ENCODE data around the gene TMEM131L.
"Not testable (repeated sequence)": the region's sequence is repeated elsewhere in the genome, so short reads cannot be mapped to it uniquely, and the experiment has no call there.

TMEM131L gene

DNA sequence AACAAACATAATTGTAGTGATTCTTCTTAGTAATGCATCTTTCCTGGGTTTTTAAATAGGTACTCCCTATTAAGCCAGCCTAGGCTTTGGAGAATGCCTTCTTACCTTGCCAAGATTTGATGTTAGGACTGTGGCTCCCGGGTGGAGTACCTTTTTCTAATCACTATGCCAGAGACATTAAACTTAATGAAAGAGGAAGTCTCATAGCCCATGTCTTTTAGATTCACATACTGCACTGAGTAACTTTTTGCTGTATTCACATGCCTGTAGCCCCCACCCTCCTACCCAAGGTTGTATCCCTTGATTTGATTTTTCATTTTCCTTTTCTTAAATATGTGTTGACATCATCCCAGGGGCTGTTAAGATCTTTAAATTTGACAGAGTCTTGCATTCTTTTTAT, 113.7 kb downstream of the TMEM131L start:
- no peak for DNase-seq

DNA sequence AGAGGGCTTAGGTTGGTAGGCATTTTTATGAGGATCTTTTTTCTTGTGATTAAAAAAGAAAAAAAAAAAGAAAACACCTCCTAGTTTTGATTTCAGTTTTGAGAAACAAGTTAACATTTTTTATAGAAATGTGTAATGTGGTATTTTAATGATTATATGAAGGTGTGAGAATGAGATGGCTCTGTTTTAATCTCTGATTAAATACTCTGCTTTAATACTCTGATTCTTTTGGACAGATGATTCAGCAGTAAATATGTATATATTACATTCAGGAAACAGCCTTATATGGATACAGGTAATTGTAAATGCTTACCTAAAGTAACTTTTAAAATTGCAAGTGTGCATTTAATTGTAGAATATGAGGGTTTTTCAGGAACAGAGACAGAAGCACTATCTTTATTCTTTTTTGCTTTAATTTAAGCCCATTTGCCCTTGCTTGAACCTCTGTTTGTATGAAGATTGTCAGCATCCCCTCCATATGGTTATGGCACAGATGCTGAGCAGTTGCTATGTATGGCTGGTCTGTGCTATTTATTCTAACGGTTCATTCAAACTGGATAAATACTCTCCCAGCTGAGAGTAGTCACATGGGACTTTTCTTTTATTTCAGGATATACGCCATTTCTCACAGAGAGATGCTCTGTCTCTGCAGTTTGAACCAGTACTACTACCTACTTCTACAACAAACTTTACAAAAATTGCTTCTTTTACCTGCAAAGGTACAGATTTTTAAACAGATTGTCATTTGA, 117.0 kb downstream of the TMEM131L start:
- DNase-seq, result peak; percentile 72

DNA sequence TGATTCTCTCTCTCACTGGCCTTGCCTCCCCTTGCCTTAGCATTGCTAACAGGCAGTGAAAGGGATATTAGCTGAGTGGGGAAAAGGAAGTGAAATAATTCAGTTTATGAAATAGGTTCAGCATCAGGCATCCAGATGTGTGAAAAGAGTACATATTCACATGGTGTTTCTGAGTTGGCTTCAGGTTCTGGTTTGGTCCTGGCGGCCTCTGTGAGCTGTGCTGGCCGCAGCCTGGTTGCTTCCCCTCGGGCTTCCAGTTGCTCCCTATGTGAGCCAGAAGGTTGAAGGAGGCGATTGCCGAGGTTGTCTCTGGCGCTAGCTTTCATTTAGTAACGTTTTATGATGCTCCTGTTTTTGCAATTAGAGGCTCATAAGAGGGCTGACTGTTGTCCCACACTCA, 118.9 kb downstream of the TMEM131L start:
- no peak for DNase-seq

DNA sequence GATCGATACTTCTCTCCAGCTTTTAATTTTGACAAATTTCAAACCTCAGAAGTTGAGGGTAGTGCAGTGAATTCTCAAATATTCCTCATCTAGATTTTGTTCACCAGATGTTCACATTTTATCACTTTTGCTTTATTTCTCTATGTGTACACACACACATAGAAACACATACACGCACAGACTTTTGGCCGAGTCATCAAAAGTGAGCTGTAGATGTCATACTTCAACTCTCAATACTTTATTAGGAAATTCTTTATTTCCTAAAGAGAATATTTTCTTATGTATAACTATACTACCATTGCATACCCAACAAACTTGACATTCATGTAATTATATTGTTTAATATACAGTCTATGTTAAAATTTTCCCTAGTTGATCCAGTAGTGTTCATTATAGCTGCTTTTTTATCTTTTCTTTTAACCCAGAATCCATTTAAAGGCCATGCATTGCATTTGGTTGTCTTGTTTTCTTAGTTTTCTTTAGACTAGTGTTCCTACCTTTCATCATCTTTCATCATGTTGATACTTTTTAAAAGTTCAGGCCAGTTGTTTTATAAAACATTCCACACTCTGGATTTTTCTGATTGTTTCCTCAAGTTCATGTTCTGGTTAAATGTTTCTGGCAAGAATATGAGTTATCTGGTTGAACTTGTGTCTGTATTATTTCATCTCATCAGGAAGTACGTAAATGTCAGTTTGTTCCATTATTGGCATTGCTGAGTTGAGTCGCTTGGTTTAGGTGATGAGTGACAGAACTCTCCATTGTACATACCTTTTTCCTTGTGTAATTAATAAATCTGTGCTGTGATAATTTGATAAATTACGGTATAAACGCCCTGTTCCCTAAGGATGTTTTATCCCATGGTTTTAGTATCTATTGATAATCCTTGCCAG, 123.8 kb downstream of the TMEM131L start:
- no peak for DNase-seq

DNA sequence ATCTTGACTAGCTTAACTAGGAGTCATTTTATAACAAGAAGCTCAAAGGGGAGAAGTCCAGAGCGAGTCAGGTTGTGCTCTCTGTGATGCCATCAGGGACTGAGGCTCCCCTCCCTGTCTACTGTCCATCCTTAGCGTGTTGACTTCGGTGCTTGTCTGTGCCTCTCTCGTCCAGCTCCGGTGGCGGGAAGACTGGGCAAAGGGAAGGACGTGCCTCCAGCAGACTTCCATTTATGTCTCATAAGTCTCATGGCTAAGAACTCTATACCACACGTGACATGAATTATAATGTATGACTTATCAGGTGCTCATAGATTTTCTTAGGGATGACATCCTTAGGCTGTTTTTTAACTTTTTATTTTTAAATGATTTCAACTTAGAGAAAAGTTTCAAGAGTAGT, 125.3 kb downstream of the TMEM131L start:
- no peak for DNase-seq

DNA sequence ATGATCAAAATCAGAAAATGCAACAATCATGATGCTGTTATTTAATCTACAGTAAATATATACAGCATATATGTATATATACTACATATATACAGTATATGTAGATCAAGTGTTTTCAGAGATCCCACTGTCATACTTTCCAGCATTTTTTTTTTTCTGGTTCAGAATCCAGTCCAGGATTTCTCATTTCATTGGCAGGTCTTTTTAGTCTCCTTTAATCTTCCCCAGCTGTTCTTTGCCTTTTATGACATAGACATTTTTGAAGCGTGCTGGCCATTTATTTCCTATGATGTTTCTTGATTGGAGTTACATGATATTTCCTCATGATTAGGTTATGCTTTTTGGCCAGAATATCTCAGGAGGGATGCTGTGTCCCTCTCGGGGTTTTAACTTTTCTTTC, 125.9 kb downstream of the TMEM131L start:
- no peak for DNase-seq

DNA sequence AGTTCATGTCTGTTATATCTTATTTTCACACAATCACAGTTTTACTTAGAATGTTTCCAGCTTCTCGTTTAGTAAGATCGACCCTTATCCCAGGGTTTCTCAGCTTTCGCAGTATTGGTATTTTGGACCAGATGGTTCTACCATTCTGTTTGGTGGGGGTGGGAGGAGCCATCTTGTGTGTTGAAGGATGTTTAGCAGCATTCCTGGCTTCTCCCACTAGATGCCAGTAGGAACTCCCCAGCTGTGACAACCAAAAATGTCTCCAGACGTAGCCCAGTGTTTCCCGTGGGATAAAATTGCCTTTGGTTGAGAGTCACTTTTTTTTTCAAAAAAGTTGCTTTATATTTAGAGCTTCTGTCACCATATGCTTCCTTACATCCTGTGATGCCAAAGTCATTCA, 127.0 kb downstream of the TMEM131L start:
- no peak for DNase-seq

DNA sequence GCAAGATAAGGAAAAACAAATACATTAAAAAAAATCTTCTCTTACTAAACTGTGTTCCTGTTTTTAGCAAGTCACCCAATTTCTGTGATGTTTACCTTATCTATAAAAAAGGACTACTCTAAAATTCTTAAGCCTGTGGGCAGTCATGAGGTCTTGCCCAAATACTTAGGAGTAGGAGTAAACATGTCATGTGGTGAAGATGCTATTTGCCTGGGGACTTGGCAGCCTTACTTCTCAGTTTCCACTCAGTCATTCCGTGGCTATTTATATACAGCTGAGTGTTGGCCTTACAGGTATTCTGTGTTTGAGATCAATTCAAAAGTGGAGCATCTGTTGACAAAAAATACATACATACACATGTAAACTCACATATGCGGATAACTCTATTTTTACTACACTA, 128.1 kb downstream of the TMEM131L start:
- DNase-seq, result no peak

DNA sequence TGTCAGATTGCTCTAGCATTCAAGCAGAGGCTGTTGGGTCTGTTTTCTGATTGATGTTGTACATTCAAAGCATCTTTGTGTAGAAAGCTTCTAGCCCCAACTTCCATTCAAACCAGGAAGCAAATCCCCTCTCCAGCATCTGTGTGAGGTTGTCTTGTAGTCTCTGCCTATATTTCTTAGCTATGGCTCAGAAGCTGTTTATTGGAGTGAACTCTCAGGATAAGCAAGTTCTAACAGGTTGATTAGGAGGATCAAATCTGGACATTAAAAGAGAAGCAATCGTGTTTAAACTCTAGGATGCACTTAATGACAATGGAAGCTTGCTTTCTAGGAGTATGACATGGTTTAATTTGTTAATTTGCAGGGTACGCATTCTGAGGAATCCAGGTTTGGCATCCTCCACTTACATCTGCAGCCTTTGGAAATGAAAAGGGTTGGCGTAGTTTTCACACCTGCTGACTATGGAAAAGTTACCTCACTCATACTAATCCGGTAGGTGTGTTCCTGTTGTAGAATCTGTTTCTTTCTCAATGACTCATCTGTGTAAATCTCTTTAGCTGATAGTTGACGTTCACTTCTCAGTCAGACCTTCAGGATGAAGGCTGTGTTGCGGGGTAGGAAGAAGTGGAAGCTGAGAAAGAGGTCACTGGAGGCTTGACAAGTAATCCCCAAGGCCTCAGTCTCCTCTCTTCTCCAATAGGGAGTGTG, 129.9 kb downstream of the TMEM131L start:
- no peak for DNase-seq

DNA sequence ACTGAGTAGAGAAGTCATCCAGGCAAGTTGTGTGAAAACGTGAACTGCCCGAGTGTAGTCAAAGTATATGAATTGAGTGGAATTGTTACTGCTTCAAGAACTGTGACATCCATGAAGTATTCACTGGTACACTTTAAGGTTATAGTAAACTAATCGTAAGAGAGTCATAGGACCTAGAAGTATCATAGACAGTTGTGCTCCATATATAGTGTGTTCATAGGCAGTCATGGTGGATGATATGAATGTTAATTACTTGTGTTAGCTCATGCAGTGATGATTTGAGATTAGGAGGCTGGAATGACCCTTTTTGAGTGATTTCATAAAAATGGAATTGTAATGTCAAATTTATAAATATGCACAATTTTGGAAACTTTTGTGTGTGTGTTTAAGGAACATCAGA, 136.6 kb downstream of the TMEM131L start:
- DNase-seq, result no peak

DNA sequence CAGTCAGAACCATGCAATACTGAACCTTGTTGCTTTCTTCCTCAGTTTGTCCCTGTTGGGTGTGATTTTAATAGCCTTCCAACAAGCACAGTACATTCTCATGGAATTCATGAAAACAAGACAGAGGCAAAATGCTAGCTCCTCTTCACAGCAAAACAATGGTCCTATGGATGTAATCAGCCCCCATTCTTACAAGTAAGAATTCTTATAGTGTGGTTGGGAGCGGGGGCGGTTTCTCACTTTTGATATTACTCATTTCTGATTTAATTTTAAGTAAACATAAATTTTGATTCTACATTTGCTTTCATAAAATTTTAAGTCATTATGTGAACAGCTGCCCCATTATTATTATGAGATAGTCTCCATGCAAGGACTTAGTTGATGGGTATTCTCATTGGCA, 137.1 kb downstream of the TMEM131L start:
- no peak for DNase-seq

DNA sequence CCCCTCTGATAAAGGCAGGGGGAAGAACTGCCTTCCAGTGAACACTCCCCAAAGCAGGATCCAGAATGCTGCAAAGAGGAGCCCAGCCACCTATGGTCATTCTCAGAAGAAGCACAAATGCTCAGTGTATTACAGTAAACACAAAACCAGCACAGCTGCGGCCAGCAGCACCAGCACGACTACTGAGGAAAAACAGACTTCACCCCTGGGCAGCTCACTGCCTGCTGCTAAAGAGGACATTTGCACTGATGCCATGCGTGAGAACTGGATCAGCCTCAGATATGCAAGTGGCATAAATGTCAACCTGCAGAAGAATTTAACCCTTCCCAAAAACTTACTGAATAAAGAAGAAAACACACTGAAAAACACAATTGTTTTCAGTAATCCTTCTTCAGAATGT, 137.7 kb downstream of the TMEM131L start:
- DNase-seq, result no peak

DNA sequence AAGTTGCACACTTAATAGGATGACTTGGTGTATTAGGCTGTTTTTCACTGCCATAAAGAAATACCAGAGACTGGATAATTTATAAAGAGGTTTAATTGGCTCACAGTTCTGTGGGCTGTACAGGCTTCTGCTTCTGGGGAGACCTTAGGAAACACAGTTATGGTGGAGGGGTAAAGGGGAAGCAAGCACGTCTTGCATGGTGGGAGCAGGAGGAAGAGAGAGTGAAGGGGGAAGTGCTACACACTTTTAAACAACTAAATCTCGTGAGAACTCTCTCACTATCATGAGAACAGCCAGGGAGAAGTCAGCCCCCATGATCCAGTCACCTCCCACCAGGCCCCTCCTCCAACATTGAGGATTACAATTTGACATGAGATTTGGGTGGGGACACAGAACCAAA, 142.9 kb downstream of the TMEM131L start:
- not testable (repeated sequence) for DNase-seq

DNA sequence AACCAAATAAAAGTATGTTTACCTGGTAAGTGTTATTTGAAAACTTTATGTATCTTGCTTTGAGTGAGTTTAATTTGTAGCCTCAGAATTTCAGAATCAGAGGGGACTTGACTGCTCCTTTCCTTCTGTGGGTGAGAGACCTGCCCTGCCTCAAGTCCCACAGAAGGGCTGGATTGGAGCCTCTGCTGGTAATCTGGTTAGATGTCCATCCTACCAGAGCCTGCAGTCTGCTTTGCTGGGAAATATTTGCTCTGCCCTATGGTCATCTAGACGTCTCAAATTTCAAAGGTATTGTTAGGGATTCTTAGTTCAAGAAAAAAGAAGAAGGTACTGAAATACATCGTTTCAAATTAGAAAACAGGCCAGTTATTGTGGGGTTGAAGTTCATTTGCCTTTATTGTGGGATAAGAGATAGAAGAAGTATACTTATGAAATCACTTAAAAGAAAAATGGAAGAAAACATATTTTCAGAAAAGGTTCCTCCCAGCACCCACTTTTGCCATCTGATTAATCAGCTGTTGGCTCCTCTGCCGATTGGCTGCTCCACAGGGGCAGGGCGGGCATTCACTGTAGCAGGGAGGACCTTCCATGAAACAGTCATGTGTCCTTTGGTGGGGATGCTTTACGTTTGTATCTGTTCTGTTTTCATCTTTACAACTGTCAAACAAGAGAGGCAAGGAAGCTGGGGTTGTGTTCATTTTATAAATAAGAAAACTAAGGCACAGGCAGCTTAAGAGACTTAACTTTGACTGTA, 144.6 kb downstream of the TMEM131L start:
- no peak for DNase-seq

DNA sequence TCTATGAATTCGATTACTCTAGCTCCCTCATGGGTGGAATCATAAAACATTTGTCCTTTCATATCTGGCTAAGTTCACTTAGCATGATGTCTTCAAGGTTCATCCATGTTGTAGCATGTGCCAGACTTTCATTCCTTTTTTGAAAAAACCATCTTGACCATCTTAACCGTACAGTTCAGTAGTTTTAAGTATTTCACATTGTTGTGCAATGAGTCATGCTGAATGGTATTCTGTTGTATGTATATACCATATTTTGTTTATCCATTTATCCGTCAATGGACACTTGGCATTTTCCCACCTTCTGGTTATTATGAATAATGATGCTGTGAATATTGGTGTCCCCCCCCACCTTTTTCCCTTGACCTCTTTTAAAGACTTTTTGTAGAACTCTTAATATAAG, 145.5 kb downstream of the TMEM131L start:
- DNase-seq, result no peak

DNA sequence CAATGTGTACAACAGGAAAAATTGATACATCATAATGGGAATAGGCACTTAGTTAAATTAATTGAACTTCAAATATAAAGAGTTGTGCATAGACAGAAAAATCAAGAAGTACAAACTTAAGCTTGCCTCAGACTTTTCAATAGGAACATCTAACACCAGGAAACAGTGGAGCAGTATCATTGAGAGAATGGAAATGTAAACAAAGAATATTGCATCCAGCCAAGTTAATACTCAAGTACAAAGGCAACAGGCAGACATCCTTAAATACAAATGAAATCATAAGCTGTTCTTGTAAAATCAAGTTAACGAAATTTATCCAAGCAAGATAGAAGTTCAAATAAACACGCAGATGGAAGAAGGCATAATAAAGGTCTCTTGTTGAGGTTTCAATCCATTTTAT, 146.7 kb downstream of the TMEM131L start:
- DNase-seq, result no peak

DNA sequence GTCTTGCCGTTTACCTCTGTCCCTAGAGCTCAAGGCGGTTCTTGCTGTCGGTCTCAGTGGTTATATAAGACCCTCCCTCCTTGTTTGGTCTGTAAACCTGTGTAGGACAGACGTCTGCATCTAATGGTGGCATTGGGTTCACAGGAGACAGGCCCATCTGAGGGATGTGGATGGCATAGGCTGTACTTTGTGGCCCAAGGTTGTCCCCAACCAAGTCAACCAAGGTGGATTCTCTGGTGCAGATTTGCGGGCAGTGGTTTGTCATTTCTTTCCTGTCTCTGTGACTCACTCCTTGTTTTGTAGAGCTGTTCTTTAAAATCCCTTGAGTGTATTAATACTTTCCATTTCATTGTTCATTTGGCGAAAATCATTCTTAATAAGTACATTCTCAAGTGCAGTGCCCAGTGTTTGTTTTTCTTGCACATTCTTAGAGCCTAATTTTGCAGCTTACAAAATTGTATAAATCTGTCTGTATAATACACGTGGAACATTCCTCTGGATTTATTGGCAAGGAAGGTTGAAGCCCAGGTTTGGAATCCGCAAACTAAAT, 149.9 kb downstream of the TMEM131L start:
- DNase-seq, result no peak

DNA sequence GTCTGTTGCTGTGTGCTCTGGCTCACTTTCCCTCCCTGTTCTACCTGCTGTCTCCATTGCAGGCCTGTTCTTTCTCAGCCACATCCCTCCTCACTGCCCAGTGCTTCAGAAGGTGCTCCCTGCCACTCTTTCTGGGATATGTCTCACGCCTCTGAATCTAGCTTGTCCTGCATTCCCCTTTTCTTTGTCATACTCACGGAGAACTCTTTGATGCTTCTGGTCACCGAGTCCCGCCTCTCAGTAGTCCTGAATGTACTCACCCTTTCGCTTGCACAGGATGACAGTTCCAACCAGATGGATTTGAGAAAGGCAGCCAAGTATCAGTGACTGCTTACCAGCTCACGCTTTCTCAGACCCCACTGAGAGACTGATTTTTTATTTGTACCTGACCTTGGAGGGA, 152.7 kb downstream of the TMEM131L start:
- no peak for DNase-seq

DNA sequence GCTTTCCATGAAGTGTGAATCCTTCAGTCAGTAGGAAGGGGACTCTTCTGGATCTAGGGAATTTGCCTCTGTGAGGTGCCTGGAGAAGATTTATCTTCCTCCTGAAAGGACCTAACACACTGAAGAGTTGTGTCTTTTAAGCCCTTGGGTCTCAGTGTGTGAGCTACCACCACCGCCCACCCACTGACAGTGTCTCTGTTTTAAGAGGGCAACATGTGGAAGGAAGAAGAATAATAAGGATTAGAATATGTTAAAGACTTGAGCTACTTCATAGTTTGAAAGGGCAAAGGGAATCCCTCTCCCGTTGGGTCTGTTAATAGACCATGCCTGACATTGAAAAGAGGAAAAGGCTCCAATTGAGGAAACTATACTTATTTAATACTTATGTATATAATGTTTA, 153.7 kb downstream of the TMEM131L start:
- no peak for DNase-seq

DNA sequence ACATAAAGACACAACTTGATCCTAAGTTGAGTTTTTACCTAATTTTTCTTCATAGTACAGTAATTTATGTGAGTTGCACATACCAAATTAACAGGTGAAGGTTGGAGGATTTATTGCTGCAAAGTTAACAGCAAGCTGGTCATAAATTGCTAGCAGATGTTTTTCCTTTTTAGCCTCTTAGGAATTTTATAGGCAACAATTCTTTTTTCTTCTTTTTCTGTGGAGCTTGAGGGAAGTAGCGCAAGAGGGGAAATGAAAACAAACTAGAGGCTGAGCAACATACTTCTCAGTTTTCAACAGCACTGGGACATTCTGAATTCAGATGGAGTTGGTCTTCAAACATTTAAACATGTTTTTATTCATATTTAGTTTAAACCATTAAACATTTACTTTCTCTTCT, 154.2 kb downstream of the TMEM131L start:
- no peak for DNase-seq

DNA sequence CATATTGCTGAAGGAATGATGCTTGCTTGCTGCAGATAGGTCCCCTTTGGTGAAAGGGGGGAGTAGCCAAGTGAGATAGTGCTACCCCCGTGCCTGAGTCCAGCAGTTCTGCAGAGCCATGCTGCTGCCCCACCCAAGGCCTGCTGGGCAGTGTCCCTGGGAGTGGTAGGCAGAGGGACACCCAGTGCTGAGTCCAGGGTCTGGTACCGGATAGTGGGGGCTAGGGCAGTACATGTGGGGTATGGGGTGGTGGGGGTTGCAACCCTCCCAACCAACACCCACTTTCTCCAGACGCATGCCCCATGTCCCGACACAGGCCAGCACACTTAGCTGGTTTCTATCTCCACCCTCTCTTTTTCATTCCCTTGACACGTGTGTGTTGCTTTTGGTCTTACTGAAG, 155.9 kb downstream of the TMEM131L start:
- no peak for DNase-seq

DNA sequence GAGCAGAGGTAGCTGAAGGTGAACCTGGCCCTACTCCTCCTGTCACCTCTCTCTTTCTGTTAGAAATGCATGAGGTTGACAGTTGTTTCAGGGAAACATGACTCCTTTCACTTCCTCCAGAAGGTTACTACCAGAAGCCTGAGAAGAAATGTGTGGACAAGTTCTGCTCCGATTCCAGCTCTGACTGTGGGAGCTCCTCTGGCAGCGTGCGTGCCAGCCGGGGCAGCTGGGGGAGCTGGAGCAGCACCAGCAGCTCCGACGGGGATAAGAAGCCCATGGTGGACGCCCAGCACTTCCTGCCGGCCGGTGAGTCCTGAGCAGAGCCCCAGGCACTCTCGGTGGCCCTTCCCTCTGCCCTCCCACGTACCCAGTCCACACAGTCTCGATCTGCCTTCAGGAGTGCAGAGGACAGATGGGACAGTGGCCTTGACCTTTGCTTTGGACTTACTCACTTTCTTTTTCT, 156.6 kb downstream of the TMEM131L start:
- DNase-seq, result no peak

DNA sequence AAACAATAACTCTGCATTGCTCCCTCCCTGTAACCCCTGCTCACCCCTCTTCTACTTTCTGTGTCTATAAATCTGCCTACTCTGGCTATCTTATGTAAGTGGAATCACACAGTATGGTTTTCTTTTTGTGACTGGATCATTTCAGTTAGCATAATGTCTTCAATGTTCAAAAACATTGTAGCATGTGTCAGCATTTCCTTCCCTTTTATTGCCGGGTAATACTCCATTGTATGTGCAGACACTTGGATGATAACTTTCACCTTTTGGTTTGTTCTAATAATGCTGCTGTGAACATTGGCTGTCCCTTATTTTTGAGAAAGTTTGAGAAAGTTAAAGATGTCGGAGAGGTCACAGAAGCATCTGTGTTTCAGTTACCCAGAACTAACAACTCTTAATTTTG, 157.3 kb downstream of the TMEM131L start:
- DNase-seq, result no peak
